ENCODE measurements around the gene TMEM263.
"Not testable (repeated sequence)": the region's sequence is repeated elsewhere in the genome, so short reads cannot be mapped to it uniquely, and the experiment has no call there.

TMEM263 gene

GRCh38 chr12:106955377-106956047 is at the start of gene TMEM263:
Gene TMEM263 (plus strand): TSS chr12:106955907. CDS start chr12:106967117, 11,210 bp downstream.
- DNase-seq: peak; percentile 41 to 93 (median 79)

DNA sequence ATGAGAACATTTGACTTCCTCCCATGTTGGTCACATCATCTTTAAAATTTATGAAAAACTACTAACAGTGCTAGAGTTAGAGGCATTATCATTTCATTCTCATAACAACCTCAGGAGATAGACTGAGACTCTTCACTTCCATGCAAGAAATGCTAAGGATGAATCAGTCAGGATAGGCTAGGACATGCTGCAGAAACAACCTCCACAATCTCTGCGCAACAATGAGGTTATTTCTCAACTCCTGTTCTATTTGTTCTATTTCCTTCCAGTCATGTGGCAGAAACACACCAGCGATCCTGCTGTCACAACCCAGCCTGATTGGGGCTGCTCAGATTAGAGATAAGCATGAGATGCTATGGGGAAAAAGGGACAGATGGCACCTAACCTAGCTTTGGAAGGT is 49.0 kb upstream of the TMEM263 start:
- no peak for DNase-seq

- no peak for DNase-seq
Observed at GRCh38 chr12:106907411-106907810, 48.3 kb upstream of the TMEM263 start.

- DNase-seq: no peak
Observed at GRCh38 chr12:106907846-106908245, 47.9 kb upstream of the TMEM263 start.

DNA sequence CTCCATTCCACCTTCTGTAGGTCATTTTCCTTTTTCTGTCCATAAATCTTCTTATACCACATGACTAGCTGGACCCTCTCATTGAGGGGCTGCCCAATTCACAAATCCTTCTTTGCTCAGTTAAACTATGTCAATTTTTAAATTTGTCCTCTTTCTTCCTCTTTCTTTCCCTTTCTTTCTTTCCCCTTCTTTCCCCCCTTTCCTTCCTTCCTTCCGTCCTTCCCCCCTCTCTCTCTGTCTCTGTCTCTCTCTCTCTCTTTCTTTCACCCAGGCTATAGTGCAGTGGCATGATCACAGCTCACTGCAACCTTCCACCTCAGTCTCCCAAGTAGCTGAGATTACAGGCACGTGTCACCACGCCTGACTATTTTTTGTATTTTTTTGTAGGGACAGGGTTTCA is 47.1 kb upstream of the TMEM263 start:
- no peak for DNase-seq

GRCh38 chr12:106910202-106910601 is 45.5 kb upstream of the TMEM263 start:
- DNase-seq: no peak

GRCh38 chr12:106911581-106911980 is 44.1 kb upstream of the TMEM263 start:
- DNase-seq: no peak

DNA sequence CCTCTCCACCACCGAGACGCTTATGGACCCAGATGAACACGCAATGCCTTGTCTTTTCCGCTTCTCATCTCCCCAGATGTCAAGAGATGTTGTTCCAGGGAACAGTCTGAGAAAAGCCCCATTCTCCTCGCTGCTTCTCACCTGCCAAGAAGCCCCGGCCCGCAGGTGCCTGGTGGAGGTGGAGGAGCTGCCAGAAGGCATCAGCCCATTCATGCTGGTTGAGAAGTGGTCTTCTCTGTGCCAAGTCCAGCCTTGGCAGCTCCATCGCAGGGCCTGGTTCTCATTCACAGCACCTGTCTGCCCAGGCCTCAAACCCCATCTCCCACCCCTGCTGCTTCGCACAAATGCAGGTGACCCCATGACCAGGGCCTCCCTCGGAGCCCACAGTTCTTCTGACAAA is 42.3 kb upstream of the TMEM263 start:
- DNase-seq: no peak

DNA sequence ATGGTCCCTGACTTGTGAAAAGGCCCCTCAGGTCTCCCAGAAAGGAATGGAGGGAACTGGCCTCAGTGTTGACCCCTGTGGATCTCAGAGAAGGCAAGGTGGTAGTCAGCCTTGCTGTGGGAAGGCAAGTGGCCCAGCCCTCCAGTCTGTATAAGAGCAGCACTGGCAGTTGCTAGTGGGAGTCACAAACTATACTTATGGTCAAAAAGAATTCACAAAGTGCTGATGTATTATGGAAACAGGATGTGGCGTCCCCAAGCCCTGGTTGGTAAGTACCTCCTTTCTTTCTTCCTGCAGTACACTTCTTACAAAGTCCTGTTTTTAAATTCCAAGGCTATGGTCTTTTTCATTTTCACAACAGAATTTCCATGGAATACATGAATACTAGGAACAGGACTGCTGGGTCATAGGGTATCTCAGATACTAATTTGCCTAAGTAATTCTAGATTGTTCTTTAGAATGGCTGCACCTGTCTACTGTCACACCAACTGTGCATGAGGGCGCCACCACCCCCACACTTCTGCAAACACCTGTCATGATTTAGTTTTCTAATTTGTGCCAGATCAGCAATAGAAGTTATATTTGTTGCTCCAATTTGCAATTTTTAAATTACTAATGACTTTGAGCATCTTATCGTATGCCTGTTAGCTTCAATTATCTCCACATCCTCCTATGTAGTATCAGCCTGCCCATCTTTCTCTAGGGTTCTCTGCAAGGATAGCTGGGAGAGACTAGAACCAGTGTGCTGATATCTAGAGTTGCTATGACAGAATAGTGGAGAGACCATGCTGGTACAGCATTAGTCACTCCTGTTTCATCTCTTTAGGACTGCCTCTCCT is 40.7 kb upstream of the TMEM263 start:
- no peak for DNase-seq

DNA sequence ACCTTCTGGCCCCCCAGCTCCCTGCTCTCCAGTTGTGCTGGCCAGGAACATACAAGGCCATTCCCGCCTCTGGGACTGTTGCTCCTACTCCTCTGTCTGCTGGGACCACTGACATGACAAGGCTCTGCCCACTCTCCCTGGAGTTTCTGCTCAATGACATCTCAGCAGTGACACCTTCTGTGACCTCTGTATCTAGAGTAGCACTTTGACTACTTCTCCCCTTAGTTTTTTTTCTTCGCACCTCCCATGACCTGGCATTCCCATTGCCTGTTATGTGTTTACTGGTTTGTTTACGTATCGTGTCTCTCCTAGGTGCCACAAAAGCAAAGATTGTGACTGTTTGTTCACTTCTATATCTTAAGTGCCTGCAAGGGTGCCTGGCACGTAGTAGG is 40.1 kb upstream of the TMEM263 start:
- no peak for DNase-seq

DNA sequence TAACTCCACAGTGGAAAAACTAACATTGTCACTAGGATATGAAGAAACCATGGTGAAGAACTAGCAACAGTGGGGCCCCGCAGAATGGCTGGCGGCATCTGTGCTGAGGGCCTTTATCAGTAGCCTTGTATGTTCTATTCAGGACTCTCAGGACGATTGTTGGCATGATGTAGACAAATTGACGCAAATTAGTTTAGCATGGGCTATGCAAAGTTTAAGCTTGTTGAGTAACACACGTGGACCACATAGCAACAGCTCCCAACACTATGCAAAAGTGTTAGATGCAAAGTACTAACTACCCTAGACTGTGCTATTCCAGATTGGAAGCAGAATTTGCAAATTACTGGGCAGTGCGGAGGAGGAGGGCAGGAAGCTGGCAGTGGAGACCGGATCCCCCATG is 38.2 kb upstream of the TMEM263 start:
- DNase-seq: no peak

GRCh38 chr12:106918746-106919145 is 37.0 kb upstream of the TMEM263 start:
- DNase-seq: no peak

DNA sequence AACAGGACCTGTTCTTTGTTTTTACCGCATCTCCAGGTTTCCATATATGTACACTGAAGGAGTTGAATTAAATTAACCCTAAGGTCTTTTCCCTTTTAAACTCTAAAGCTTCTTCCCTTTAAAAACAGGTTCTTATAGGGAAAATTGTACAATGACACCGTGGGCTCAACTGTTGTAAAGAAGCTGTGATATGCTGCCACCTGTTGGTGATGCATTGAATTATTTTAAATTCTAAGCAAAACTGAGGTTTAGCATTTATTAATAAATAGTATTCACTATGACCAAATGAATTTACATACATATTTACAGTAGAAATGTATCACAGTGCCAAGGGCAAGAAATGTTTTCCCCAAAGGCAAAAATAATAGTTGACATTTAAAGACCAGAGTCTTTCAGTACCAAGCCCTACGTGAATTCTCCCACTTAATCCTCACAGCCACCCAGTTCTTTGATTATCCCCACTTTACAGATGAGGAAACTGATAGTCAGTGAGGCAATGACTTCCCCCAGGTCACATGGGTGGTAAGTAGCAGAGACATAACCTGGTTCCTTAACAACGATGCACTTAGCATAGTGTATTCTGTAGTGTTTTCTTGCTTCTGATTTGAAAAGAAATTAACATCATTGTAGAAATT is 35.7 kb upstream of the TMEM263 start:
- DNase-seq: no peak

- DNase-seq: not testable (repeated sequence)
Observed at GRCh38 chr12:106921976-106922375, 33.7 kb upstream of the TMEM263 start.

DNA sequence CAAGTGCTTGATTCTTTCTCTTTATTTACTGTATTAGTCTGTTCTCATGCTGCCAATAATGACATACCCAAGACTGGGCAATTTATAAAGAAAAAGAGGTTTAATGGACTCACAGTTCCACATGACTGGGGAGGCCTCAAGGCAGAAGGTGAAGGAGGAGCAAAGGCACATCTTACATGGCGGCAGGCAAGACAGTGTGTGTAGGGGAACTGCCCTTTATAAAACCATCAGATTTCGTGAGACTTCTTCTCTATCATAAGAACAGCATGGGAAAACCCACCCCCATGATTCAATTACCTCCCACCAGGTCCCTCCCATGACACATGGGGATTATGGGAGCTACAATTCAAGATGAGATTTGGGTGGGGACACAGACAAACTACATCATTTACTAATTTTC is 32.1 kb upstream of the TMEM263 start:
- not testable (repeated sequence) for DNase-seq

GRCh38 chr12:106924268-106924861 is 31.3 kb upstream of the TMEM263 start:
- no peak for DNase-seq

- no peak for DNase-seq
Observed at GRCh38 chr12:106926657-106927056, 29.1 kb upstream of the TMEM263 start.

DNA sequence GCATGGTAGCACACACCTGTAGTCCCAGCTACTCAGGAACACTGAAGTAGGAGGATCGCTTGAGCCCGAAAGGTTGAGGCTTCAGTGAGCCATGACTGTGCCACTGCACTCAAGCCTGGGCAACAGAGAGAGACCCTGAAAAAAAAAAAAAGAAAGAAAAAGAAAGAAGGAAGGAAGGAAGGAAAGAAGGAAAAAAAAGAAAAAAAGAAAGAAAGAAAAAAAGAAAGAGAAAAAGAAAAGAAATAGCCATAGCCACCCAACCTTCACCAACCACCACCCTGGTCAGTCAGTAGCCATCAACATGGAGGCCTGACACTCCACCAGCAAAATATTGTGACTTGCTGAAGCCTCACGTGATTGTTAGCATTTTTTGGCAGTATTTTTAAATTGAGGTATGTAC is 21.4 kb upstream of the TMEM263 start:
- DNase-seq: no peak

- no peak for DNase-seq
Observed at GRCh38 chr12:106941481-106942156, 14.1 kb upstream of the TMEM263 start.

GRCh38 chr12:106942775-106943174 is 12.9 kb upstream of the TMEM263 start:
- no peak for DNase-seq

DNA sequence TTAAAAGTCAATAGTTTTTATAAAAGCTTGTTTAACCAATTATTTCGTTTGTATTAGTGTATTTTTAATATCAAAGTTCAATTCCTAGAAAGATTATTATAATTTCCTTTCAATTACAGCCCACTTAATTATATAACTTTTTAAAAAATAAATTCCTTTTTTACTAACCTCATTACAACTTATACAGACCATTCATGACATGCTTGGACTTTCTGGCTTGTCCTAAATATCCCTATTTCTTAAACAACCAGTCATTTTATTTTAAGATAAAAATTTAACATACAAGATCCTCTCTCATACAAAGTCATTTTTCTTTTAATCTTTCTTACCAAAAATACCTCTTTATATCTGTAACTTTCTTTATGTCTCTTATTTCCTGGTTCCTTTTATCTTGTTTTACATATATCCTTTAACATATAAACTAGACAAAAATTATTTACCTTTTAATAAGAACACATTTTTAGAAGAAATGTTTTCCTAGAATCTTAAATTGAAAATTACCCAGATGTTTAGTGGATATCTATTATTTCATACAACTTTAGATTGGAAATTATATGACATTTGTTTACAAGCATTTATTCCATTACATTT is 10.4 kb upstream of the TMEM263 start:
- no peak for DNase-seq

- DNase-seq: no peak
Observed at GRCh38 chr12:106947461-106947860, 8.2 kb upstream of the TMEM263 start.

Data from C1 segment of cervical spinal cord (tissue), 14 donors.